ENCODE results near the gene PHF1. TPM values are rescaled to one million over a fixed set of nuclear protein-coding genes. Genes with fewer than 3 reads are reported as not detected.
"Not testable (repeated sequence)": the region's sequence is repeated elsewhere in the genome, so short reads cannot be mapped to it uniquely, and the experiment has no call there.

PHF1 gene
- total RNA-seq, 1 donor: 30.8 TPM

GRCh38 chr6:33392979-33393378 is 17.8 kb upstream of the PHF1 start:
- H3K9me3 ChIP-seq (ENCODE audit: low read depth, low read length): no peaks in the 10 kb centered on the region
- H3K79me2 ChIP-seq (ENCODE audit: insufficient read depth, low read length): peaks cover 56% of the 10 kb centered on the region
- H3K4me2 ChIP-seq (ENCODE audit: insufficient read depth, low read length): peak overlapping the region; percentile 85
- no peak for TF ChIP-seq CTCF (IDR thresholded peaks at IDR 0.05; ENCODE audit: extremely low read depth, low read depth, low read length)
- H2AFZ ChIP-seq (ENCODE audit: low read length): peak overlapping the region; percentile 95
- H3K4me1 ChIP-seq (ENCODE audit: insufficient read depth, low read length): peaks cover 27% of the 10 kb centered on the region
- H4K20me1 ChIP-seq (ENCODE audit: insufficient read depth, low read length): no peaks in the 10 kb centered on the region
- no peaks in the 10 kb centered on the region for H3K36me3 ChIP-seq (ENCODE audit: insufficient read depth, low read length)
- DNase-seq (ENCODE audit: insufficient read length, low spot score, missing footprints): peak; percentile 46
- H3K4me3 ChIP-seq (ENCODE audit: insufficient read depth, low read length): peak overlapping the region; percentile 92
- H3K27me3 ChIP-seq (ENCODE audit: insufficient read depth, low read length): no peaks in the 10 kb centered on the region
- peak overlapping the region; percentile 69 for H3K27ac ChIP-seq (ENCODE audit: low read depth, low read length)

- Histone ChIP-seq H3K4me2 (ENCODE audit: insufficient read depth, low read length) (no peak overlapping the region), H3K27ac (ENCODE audit: low read depth, low read length) (no peak overlapping the region), H3K27me3 (ENCODE audit: insufficient read depth, low read length) (no peaks in the 10 kb centered on the region), H3K9me3 (ENCODE audit: low read depth, low read length) (no peaks in the 10 kb centered on the region), H2AFZ (ENCODE audit: low read length) (peak overlapping the region; percentile 26), H3K4me1 (ENCODE audit: insufficient read depth, low read length) (peaks cover 20% of the 10 kb centered on the region), H3K4me3 (ENCODE audit: insufficient read depth, low read length) (no peak overlapping the region), H3K79me2 (ENCODE audit: insufficient read depth, low read length) (peaks cover 73% of the 10 kb centered on the region), H3K36me3 (ENCODE audit: insufficient read depth, low read length) (peaks cover 17% of the 10 kb centered on the region), H4K20me1 (ENCODE audit: insufficient read depth, low read length) (no peaks in the 10 kb centered on the region)
- peak; percentile 34 for DNase-seq (ENCODE audit: insufficient read length, low spot score, missing footprints)
- no peak for TF ChIP-seq CTCF (IDR thresholded peaks at IDR 0.05; ENCODE audit: extremely low read depth, low read depth, low read length)
Measured at GRCh38 chr6:33397541-33397940, 13.3 kb upstream of the PHF1 start.

GRCh38 chr6:33398601-33399000 is 12.2 kb upstream of the PHF1 start:
- peak; percentile 1 for DNase-seq (ENCODE audit: insufficient read length, low spot score, missing footprints)
- not testable (repeated sequence) for H4K20me1 ChIP-seq (ENCODE audit: insufficient read depth, low read length); H3K27me3 ChIP-seq (ENCODE audit: insufficient read depth, low read length); H3K4me3 ChIP-seq (ENCODE audit: insufficient read depth, low read length); H3K9me3 ChIP-seq (ENCODE audit: low read depth, low read length); H3K4me2 ChIP-seq (ENCODE audit: insufficient read depth, low read length); H3K27ac ChIP-seq (ENCODE audit: low read depth, low read length)
- Histone ChIP-seq H3K79me2 (ENCODE audit: insufficient read depth, low read length) (peaks cover 62% of the 10 kb centered on the region), H3K36me3 (ENCODE audit: insufficient read depth, low read length) (peaks cover 28% of the 10 kb centered on the region), H3K4me1 (ENCODE audit: insufficient read depth, low read length) (peaks cover 11% of the 10 kb centered on the region), H2AFZ (ENCODE audit: low read length) (peak overlapping the region; percentile 50)

GRCh38 chr6:33399881-33400280 is 10.9 kb upstream of the PHF1 start:
- not testable (repeated sequence) for H2AFZ ChIP-seq (ENCODE audit: low read length); H4K20me1 ChIP-seq (ENCODE audit: insufficient read depth, low read length); DNase-seq (ENCODE audit: insufficient read length, low spot score, missing footprints); H3K4me2 ChIP-seq (ENCODE audit: insufficient read depth, low read length); H3K4me3 ChIP-seq (ENCODE audit: insufficient read depth, low read length); H3K4me1 ChIP-seq (ENCODE audit: insufficient read depth, low read length); H3K27ac ChIP-seq (ENCODE audit: low read depth, low read length); H3K9me3 ChIP-seq (ENCODE audit: low read depth, low read length); H3K27me3 ChIP-seq (ENCODE audit: insufficient read depth, low read length)
- peaks cover 53% of the 10 kb centered on the region for H3K79me2 ChIP-seq (ENCODE audit: insufficient read depth, low read length)
- H3K36me3 ChIP-seq (ENCODE audit: insufficient read depth, low read length): peaks cover 41% of the 10 kb centered on the region

- no peak for DNase-seq (ENCODE audit: insufficient read length, low spot score, missing footprints)
Measured at GRCh38 chr6:33404884-33405283, 5.9 kb upstream of the PHF1 start.

More at GRCh38 chr6:33404884-33405283, 5.9 kb upstream of the PHF1 start:
- Histone ChIP-seq H2AFZ (ENCODE audit: low read length) (no peak overlapping the region), H3K4me3 (ENCODE audit: insufficient read depth, low read length) (no peak overlapping the region), H3K36me3 (ENCODE audit: insufficient read depth, low read length) (peaks cover 55% of the 10 kb centered on the region), H4K20me1 (ENCODE audit: insufficient read depth, low read length) (no peaks in the 10 kb centered on the region), H3K79me2 (ENCODE audit: insufficient read depth, low read length) (peaks cover 8% of the 10 kb centered on the region), H3K4me2 (ENCODE audit: insufficient read depth, low read length) (no peak overlapping the region), H3K27me3 (ENCODE audit: insufficient read depth, low read length) (no peaks in the 10 kb centered on the region), H3K9me3 (ENCODE audit: low read depth, low read length) (no peaks in the 10 kb centered on the region), H3K4me1 (ENCODE audit: insufficient read depth, low read length) (peaks cover 4% of the 10 kb centered on the region), H3K27ac (ENCODE audit: low read depth, low read length) (no peak overlapping the region)
- TF ChIP-seq CTCF (IDR thresholded peaks at IDR 0.05; ENCODE audit: extremely low read depth, low read depth, low read length): no peak
